ENCODE results near the gene CYP26B1. TPM values are rescaled to one million over a fixed set of nuclear protein-coding genes. Genes with fewer than 3 reads are reported as not detected.

Gene CYP26B1
- total RNA-seq, 1 experiment from 2014 or later: 2.7 TPM

DNA sequence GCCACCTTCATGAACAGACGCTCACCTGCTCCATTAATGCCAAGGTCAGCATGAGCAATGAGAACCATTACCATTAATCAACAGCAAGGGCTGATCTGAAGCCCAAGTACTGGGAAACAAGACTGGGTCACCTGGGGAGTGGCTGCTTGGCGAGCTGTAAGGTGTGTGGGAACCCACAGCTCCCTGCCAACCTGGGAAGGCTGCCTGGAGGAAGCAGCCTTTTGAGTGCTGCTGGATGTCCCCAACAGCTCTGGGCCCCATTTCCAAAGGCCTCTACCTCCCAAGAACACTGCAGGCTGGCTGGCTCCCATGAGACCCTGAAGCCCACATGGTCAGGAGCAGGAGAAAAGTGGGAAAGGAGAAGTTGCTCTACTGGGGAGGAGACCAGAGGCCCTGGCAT is 62.1 kb downstream of the CYP26B1 start:
- Histone ChIP-seq H3K4me1 (ENCODE audit: insufficient read depth, low read length, poor library complexity, severe bottlenecking) (no peaks in the 10 kb centered on the region), H3K27me3 (replicated peaks; ENCODE audit: insufficient read depth, low read depth, low read length, poor library complexity) (no peaks in the 10 kb centered on the region), H3K27ac (ENCODE audit: low read depth, low read length, poor library complexity, severe bottlenecking) (no peak overlapping the region), H3K9me3 (ENCODE audit: low read depth, low read length, poor library complexity, severe bottlenecking) (no peaks in the 10 kb centered on the region), H3K36me3 (ENCODE audit: insufficient read depth, low read length, poor library complexity, severe bottlenecking) (no peaks in the 10 kb centered on the region), H3K4me3 (ENCODE audit: low read depth, low read length, poor library complexity, severe bottlenecking) (no peak overlapping the region)
- ChIA-PET POLR2A (ENCODE audit: low non-redundant PET) (no interaction called here), CTCF (no interaction called here)
- no TSS peak for BruUV-seq (replicated peaks)
- intact Hi-C loops (cut with micrococcal nuclease; ENCODE audit: unreplicated experiment): no loop called here
- no peak for DNase-seq (ENCODE audit: low spot score)
- TF ChIP-seq EZH2 (IDR thresholded peaks at IDR 0.05; ENCODE audit: borderline replicate concordance, low read depth, low read length, poor library complexity, severe bottlenecking): no peak
- TF ChIP-seq, protein P1, sequence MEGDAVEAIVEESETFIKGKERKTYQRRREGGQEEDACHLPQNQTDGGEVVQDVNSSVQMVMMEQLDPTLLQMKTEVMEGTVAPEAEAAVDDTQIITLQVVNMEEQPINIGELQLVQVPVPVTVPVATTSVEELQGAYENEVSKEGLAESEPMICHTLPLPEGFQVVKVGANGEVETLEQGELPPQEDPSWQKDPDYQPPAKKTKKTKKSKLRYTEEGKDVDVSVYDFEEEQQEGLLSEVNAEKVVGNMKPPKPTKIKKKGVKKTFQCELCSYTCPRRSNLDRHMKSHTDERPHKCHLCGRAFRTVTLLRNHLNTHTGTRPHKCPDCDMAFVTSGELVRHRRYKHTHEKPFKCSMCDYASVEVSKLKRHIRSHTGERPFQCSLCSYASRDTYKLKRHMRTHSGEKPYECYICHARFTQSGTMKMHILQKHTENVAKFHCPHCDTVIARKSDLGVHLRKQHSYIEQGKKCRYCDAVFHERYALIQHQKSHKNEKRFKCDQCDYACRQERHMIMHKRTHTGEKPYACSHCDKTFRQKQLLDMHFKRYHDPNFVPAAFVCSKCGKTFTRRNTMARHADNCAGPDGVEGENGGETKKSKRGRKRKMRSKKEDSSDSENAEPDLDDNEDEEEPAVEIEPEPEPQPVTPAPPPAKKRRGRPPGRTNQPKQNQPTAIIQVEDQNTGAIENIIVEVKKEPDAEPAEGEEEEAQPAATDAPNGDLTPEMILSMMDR (conservative IDR thresholded peaks at IDR 0.05; ENCODE audit: low read depth, low read length): no peak

DNA sequence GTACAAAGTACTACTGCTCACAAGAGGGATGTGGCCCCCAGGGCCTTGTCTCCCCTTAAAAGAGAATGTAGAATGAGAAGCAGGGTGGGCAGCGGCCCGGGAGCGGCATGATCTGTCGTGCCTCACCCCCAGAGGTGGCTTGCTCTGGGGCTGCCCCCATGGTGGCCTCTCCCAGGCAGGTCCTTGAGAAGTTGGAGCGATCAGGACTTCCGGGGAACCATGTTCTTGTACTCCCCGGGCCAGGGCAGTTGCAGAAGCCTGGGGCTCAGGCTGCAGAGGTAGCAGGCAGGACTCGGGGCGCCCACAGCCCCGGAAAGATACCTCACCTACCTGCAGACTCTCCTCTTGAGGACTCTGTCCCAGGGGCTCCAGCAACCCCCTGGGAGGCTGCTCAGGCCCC is 62.6 kb downstream of the CYP26B1 start:
- no peaks in the 10 kb centered on the region for H3K9me3 ChIP-seq (ENCODE audit: low read depth, low read length, poor library complexity, severe bottlenecking)
- H3K4me3 ChIP-seq (ENCODE audit: low read depth, low read length, poor library complexity, severe bottlenecking): no peak overlapping the region
- H3K27ac ChIP-seq (ENCODE audit: low read depth, low read length, poor library complexity, severe bottlenecking): no peak overlapping the region
- intact Hi-C loops (cut with micrococcal nuclease; ENCODE audit: unreplicated experiment): no loop called here
- ChIA-PET CTCF (no interaction called here), POLR2A (ENCODE audit: low non-redundant PET) (no interaction called here)
- H3K36me3 ChIP-seq (ENCODE audit: insufficient read depth, low read length, poor library complexity, severe bottlenecking): no peaks in the 10 kb centered on the region
- no peaks in the 10 kb centered on the region for H3K27me3 ChIP-seq (replicated peaks; ENCODE audit: insufficient read depth, low read depth, low read length, poor library complexity)
- no peak for DNase-seq (ENCODE audit: low spot score)
- no TSS peak for BruUV-seq (replicated peaks)
- TF ChIP-seq, protein P1 (conservative IDR thresholded peaks at IDR 0.05; ENCODE audit: low read depth, low read length): no peak
- TF ChIP-seq EZH2 (IDR thresholded peaks at IDR 0.05; ENCODE audit: borderline replicate concordance, low read depth, low read length, poor library complexity, severe bottlenecking): no peak
- H3K4me1 ChIP-seq (ENCODE audit: insufficient read depth, low read length, poor library complexity, severe bottlenecking): no peaks in the 10 kb centered on the region

DNA sequence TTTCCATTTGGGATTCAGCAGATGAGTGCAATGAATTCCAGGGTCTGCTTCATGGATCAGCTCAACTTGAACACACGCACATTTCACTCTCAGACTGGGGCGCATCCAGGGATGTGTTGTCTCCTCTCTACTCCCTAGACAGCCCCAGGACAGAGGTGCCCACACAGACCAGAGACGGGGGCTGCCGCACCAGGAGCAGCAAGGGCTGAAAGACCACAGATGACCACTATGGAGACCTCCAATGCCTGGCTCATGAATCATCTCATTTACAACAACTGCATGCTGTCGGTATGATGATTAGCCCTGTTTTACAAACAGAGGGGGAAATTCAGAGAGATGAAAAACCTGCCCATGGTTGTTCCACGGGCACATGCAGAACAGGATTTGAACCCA is 63.1 kb downstream of the CYP26B1 start:
- H3K27ac ChIP-seq (ENCODE audit: low read depth, low read length, poor library complexity, severe bottlenecking): no peak overlapping the region
- H3K9me3 ChIP-seq (ENCODE audit: low read depth, low read length, poor library complexity, severe bottlenecking): no peaks in the 10 kb centered on the region
- H3K27me3 ChIP-seq (replicated peaks; ENCODE audit: insufficient read depth, low read depth, low read length, poor library complexity): no peaks in the 10 kb centered on the region
- no peak for DNase-seq (ENCODE audit: low spot score)
- no peaks in the 10 kb centered on the region for H3K4me1 ChIP-seq (ENCODE audit: insufficient read depth, low read length, poor library complexity, severe bottlenecking)
- POLR2A ChIA-PET (ENCODE audit: low non-redundant PET): no interaction called here
- intact Hi-C loops (cut with micrococcal nuclease; ENCODE audit: unreplicated experiment): no loop called here
- no peak for TF ChIP-seq EZH2 (IDR thresholded peaks at IDR 0.05; ENCODE audit: borderline replicate concordance, low read depth, low read length, poor library complexity, severe bottlenecking)
- TF ChIP-seq, protein P1 (conservative IDR thresholded peaks at IDR 0.05; ENCODE audit: low read depth, low read length): no peak
- CTCF ChIA-PET: no interaction called here
- no peaks in the 10 kb centered on the region for H3K36me3 ChIP-seq (ENCODE audit: insufficient read depth, low read length, poor library complexity, severe bottlenecking)
- no TSS peak for BruUV-seq (replicated peaks)
- H3K4me3 ChIP-seq (ENCODE audit: low read depth, low read length, poor library complexity, severe bottlenecking): no peak overlapping the region
